HG03378 (cell line): ENCODE results near the gene CHST11.

Experiments used
- ATAC-seq: cut with Tn5 transposase; IDR thresholded peaks from one replicate; pipeline ENCODE4 v1.9.1; 2021; ENCODE audit warnings: mild to moderate bottlenecking, moderate library complexity; ENCODE audit not compliant: unreplicated experiment

The CHST11 gene

DNA sequence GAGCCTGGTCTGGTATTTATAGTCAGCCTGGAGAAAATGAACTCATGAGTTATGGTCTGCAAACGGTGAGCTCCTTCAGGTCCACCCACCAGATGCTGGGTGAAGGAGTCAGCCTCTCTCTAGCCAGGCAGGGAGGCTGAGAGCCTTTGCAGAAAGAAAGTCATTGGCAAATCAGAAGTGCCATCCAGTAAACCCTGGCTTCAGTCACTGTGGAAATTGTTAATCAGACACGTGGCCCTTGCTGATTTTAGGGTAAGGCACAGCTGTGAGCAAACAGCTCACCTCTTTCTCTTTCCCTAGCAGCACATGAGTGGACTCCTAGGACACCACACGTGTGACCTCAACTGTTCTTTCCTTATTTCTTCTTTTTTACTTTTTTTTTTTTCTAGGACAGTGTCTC is 44.9 kb downstream of the CHST11 start:
- ATAC-seq, result no peak

DNA sequence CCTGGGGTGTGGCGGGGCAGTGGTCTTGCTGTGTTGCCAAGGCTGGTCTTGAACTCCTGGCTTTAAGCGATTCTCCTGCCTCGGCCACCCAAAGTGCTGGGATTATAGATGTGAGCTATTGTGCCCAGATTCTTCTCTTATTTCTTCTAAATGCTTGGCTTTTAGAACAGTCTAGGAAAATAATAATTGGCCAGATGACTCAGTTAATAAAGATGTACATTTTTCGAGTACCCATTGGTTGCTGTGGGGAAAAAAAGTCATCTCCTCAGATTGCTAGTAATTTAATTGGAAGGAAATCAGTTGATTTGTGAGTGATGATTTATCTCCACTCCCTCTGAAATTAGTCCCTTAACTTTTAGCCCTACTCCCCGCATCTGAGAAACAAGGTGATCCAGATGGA is 45.5 kb downstream of the CHST11 start:
- no peak for ATAC-seq

DNA sequence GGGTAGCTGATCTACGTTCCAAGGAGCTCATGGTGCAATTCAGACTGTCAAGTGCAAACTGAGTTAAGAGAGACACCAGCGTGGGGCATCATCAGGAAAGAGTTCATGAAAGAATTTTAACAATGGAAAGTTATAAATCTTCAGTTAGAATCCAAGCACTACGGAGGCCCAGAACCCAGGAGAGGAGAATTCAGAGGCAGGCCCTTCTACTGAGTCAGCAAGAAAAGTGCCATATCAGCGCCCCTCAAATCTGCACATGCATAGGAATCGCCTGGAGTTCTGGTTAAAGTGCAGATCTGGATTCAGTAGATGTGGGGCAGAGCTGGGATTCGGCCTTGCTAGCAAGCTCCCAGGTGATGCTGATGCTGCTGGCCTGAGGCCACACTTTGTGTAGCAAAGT is 45.9 kb downstream of the CHST11 start:
- no peak for ATAC-seq

DNA sequence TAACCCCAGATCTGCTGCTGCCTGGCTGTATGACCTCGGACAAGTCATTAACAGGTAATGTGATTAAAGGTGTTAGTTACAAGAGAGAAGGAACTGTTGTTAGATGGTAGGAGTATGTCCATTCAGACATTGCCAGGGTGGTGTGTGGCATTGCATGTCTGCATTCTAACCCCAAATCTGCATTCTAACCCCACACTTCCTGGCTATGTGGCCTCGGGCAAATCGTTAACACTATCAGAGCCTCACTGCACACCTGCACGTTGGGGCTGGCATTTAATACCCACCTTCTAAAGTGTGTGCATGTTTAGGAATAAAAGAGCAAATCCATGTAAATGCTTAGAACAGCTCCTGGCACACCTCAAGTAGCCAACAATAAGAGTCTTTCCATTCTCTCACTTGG is 46.4 kb downstream of the CHST11 start:
- no peak for ATAC-seq

DNA sequence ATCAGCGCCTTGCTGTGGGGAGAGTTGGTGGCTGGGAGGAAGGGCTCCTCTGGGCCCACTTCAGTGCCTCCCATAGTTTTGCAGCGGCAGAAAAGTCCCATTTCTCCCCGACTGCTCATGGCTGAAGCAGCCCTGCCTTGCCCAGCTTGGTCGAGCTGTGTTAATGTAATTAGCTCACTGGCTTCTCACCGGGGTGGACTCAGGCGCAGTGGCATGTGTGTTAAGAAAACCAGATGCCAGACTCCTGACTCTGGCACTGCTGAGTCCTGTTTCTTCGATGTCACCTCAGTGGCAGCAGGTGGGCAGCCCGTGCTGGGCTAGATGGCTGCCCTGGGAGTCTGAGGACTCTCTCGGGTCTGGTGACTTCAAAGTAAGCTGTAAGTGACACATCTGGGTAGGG is 47.4 kb downstream of the CHST11 start:
- ATAC-seq, result no peak

DNA sequence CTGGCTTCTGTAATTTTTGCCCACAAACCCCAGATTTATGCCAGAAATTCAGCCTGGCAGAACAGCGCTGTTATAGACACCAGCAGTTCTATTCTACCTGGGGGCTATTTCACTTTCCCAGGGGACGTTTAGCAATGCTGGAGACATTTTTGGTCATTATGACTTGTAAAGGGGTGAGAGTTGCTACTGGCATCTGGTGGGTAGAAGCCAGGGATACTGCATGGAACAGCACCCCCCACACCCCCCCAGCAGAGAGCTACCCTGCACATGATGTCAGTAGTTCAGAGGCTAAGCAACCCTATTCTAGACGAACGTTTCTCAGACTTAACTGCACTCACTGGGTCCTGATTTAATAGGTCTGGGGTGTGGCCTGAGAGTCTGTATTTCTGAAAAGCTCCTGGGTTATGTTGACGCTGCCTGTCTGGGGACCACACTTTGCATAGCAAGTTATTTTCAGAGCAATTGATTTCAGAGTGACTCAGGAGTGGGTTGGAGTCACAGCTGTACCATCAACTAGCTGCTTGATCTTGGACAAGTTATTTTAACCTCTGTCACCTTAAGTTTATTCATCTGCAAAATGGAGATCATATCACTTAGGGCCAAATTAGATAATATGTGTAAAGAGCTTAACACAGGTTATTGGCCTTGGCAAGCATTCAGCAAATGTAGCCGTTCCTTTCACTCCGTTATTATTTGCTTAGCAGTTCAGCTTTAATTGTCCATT is 48.5 kb downstream of the CHST11 start:
- peak; percentile 93 for ATAC-seq

DNA sequence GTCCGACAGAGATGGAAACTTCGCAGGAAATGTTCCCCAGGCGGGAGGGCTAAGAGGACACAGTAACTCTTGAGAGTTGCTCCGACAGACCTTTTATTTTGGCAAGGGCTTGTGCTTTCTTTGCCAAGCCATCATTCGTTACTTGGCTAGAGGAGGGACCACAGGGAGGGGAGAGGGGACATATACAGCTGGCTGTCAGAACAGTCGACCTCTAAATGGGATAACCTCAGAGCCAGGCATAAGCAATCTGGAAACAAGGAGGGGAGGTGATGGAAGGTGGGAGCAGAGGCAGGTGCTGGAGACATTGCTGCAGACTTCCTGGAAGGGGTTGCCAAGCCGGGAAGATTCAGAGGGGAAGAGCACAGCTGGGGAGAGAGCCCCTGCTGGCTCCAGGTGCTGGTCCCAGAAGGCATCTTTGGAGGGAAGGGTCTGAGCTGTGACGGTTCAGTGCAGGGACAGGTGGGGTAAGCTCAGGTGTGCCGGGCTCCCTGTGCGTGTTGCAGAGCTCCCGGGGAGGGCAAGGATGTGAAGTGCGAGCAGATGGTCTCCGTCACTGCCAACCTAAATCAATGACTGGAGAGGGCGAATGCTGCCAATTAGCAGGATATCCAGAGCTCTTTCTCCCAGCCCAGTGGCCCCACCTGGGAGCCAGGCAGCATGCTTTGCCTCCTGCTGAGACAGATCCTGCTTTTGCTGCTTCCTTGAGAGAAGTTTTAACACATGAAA is 50.1 kb downstream of the CHST11 start:
- no peak for ATAC-seq

DNA sequence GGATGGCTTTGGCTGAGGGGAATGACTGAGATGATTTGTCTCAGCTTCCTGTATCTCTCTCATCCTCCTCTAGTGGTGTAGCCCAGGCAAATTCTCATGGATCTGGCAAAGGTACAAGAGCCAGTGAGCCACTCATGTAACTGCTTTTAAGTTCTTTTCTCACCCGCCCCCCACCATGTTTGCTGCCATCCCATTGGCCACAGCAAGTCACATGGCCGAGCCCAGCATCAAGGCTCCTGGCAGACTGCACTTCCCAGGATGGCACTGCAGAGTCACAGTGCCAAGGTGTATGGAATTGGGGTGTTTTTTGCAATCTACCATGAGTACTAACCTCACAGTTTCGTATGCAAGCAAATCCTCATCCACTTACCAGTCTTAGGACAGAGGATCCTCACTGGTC is 50.9 kb downstream of the CHST11 start:
- ATAC-seq, result no peak

DNA sequence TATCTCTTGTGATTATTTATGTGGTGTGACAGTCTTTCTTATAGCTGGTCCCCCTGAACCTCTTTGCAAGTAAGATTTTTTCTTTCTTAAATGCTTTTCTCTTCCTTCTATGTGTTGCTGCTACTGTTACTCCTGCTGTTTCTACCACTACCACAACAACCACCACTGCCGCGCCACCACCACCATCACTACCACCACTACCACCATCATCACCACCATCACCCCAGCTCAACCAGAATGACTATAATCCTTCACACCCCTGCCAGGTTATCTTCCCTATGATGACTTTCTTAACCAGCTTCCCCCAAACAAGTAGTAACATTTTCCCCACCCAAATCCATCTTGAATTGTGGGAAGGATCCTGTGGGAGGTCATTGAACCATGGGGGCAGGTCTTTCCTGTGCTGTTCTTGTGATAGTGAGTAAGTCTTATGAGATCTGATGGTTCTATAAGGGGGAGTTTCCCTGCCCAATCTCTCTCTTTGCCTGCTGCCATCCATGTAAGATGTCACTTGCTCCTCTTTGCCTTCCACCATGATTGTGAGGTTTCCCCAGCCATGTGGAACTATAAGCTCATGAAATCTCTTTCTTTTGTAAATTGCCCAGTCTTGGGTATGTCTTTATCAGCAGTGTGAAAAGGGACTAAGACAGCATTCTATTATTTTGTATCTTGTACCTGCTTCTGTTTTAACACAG is 52.2 kb downstream of the CHST11 start:
- ATAC-seq, result no peak

DNA sequence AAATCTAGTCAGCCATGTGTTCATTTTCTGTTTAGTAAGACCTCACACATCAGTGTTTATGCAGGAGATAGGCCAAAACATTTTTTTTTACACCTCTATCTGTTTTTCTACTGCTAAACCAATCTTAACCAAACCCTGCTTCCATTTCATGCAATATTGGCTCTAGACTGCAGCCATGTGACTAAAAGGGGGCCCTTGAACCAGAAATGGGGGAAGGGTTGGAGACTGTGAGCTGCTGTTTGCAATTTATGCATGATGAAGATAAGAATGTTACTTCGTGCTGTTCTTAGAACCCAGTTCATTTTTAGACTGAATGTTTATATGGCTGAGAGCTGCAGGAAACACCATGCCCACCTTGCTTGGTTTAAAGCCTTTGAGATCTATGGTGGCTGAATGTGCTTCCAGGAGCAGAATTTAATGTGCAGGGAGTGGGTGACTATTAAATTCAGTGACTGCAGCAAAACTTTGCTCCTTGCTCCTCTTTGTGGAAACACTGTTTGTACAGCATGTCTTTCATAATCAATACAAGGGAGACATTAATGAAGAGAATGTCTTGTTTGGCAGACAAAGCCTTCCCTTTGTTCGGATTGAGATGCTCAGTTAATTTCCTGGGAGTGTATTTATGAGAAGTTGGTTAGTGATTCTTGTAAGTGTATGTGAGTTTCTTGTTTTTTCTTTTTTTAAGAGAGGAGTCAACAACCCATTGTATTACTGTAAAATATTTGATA is 53.6 kb downstream of the CHST11 start:
- ATAC-seq, result no peak

DNA sequence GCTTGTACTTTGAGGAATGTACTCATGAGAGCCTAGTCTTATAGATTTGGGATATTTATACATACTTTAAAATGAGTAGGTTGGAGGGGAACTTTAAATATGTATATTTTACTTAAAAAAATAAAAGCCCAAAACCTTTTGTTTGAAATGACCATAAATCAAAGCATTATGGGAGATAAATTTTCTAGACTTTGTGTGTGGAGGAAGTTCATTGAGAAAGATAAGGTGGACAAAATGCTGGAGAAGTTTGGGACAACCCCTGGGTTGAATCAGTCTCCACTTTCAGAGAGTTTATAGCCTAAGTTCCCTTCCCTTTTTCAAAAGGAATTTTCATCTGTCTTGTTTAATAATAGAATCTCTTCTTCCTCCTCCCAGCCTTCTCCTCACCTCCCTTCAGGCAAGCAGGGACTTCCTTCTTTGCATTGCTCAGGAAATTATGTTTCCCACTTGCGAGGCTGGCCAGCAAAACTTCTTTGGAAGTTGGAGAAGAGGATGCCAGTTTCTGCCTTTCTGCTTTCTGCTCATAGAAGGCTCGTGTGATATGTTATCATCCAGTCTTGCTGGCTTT is 54.2 kb downstream of the CHST11 start:
- ATAC-seq, result no peak

DNA sequence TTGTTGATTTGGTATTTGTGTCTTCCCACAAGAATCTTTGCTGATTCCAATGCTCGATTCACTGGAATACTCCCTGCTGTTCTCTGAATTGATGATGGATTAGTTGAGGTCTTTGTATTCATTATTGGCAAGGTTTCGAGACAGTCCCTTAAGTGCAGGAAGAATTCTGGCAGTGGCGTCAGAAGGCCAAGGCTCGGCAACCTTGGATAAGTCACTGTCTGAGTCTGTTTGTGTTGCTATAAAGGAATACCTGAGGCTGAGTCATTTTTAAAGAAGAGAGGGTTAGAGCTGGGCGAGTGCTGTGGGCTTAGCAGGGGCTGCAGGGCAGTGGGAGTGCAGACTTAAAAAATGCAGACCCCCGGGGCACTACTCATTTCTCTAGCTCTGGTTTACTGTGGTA is 56.9 kb downstream of the CHST11 start:
- ATAC-seq, result no peak

DNA sequence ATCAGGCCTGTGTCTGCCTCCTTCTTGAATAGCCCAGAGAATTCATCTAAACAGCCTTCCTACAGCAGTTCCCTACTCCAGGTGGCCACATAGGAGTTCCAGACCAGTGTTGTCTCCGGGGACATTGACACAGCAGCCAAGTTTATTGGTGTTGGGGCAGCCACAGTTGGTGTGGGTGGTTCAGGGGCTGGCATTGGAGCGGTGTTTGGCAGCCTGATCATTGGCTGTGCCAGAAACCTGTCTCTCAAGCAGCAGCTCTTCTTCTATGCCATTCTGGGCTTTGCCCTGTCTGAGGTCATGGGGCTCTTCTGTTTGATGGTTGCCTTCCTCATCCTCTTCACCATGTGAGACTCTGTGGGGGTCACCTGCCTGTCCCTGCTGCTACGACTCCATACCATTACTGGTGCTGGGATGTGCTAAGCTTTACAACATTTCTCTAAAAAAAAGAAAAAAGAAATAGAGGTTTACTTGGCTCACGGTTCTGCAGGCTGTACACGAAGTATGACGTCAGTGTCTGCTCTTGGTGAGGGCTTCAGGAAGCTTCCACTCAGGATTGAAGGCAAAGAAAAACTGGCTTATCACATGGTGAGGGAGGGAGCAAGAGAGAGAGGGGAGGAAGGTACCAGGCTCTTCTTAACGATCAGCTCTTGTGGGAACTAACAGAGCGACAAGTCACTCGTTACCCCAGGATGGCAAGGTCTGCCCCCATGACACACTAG is 57.5 kb downstream of the CHST11 start:
- no peak for ATAC-seq

DNA sequence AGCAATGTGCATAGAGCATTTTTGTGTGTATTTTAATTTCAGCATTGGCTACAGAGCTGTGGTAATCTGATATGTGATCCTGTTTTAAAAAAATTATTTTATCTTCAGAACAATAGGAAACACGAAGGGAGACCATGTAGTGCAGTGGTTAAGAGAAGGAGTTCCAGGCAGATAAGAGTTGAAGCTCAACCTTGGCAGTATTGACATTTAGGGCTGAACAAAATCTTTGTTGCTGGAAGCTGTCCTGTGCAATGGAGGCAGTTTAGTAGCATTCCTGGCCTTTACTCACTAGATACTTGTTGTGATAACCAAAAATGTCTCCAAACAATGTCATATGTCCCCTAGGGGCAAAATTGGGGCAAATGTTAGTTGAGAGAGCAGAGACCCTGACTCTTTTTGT is 59.2 kb downstream of the CHST11 start:
- ATAC-seq, result no peak

DNA sequence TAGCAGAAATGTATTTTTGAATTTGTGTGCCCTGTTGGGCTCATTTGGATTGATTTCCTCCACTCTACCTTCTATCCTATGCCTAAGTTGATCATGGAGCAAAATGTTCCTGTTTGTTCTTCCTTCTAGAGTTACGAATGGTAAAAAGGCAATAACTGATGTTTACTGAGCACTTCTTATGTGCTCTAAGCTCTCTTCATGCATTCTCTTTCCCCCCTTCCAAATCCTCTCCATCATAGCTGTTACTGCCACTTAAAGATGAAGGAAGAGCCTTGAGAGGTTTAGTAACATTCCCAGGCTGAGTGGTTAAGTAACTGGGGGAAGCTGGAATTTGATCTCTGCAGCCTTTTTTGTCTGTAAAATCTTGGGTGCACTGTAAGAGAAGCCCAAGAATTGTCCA is 60.1 kb downstream of the CHST11 start:
- ATAC-seq, result no peak

DNA sequence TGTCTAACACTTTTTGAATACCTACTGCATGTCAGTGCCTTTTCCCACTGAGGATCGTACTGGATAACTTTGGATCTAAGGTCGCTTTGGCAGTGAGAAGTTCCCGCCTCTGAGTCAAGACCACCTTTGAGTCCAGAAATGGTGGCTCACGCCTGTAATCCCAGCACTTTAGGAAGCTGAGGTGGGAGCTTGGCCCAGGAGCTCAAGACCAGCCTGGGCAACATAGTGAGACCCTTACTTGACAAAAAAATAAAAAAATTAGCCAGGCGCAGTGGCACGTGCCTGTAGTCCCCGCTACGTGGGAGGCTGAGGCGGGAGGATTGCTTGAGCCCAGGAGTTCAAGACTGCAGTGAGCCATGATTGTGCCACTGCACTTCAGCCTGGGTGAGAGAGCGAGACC is 61.1 kb downstream of the CHST11 start:
- no peak for ATAC-seq

DNA sequence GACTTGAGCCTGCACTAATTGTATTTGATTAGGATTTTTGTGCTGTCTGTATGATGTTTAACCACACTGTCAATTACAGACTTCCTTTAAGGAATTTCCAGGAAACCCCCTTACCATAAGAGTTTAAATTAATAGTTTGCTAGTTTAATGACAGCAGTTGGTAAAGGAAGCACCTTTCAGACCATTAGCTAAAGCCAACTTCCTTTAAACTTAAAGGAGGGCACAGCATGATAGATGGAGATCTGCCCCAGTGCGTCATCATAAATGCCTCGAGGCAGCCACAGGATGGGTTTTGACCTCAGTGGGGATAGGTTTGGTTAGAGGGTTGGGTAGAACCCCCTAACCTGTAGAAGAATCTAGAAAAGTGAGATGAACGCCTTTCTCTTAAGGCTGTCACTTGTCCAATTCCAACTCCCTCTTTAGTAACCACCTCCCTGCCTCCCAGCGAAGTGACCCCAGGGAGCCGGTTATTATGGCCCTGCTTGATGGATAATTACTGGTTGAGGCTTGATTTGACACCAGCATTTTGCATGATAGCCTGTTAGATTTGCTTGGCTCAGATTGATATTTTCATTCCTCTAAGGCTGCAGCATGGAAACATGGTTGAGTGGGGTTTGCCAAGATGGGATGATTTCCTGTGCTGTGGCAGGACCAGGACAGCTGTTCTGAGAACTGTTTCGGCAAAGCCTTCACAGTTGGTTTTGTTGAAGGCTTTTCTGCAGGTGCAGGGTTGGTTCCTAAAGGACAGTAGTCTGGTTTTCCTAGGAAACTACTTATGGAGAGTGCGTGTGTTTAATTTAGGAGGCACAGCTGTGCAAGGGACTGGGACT is 62.7 kb downstream of the CHST11 start:
- ATAC-seq, result no peak

DNA sequence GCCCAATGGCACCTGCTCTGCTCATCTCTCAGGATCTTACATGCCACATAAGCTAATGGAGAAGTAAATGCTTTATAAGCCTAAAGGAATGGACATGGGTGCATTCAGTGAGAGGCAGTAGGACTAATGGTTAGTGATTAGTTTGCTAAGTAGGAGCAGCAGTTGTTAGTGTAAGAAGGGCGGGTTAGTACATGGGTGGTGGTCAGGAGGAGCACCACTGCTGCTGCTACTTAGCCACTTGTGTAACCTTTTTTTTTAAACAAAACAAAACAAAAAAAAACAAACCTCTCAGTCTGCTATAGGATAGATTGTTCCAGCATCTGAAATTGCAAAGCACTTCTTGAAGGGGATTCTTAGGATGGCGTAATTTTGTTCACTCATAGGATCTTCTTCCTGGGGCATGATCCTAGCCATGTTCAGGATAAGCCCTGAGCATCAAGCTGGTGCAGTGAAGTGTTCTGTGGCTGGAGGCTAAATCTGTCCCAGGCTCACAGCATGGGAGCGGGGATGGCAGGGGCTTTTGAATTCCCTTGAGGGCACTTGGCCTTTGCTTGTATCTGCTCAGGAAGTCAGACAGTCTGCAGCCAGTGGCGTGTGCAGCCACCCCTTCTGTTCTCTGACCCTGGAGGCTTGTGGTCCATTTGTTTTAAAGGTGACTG is 63.6 kb downstream of the CHST11 start:
- peak; percentile 63 for ATAC-seq

DNA sequence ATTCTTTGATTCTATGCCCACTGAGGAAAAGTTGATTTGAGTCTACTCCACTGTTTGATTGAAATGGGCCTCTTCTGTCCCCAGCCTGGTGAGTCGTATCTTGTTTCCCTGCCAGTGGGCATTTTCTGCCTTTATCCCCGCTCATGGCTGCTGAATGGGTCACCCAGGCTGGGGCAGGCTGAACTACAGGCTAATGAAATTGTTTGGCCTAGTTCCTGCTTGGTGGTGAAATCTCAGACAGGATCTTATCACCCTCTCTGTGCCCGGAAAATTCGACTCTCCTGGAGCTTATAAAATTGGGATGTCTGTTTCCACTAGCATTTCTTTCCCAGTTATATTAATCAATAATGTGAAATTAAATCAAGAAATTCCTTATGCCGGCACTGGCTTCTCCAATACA is 65.0 kb downstream of the CHST11 start:
- ATAC-seq, result no peak
